Ishikawa (cell line): ENCODE data around the gene BIN1.

Experiments
- CEBPB ChIP-seq: IDR thresholded peaks from 2 replicates; pipeline ENCODE4 v1.6.1; 2012
- CREB1 ChIP-seq: IDR thresholded peaks from 2 replicates; pipeline ENCODE4 v1.6.1; 2012; ENCODE audit warnings: low read depth
- EGR1 ChIP-seq: IDR thresholded peaks from 2 replicates; pipeline ENCODE4 v1.6.1; 2012
- EP300 ChIP-seq: IDR thresholded peaks from 2 replicates; pipeline ENCODE4 v1.6.1; 2012; ENCODE audit warnings: borderline replicate concordance
- FOXM1 ChIP-seq: IDR thresholded peaks from 2 replicates; pipeline ENCODE4 v1.6.1; 2012; ENCODE audit warnings: low read depth, borderline replicate concordance
- NFIC ChIP-seq: IDR thresholded peaks from 2 replicates; pipeline ENCODE4 v1.6.1; 2012
- RAD21 ChIP-seq: IDR thresholded peaks from 2 replicates; pipeline ENCODE4 v1.6.1; 2012; ENCODE audit warnings: low read depth
- TAF1 ChIP-seq: IDR thresholded peaks from 2 replicates; pipeline ENCODE4 v1.6.1; 2012; ENCODE audit warnings: low read depth, mild to moderate bottlenecking
- TCF12 ChIP-seq: IDR thresholded peaks from 2 replicates; pipeline ENCODE4 v1.6.1; 2012; ENCODE audit warnings: low read depth
- TEAD4 ChIP-seq: IDR thresholded peaks from 2 replicates; pipeline ENCODE4 v1.6.1; 2012
- YY1 ChIP-seq: IDR thresholded peaks from 2 replicates; pipeline ENCODE4 v1.6.1; 2012; ENCODE audit warnings: low read depth
- ZBTB7A ChIP-seq: IDR thresholded peaks from 2 replicates; pipeline ENCODE4 v1.6.1; 2012; ENCODE audit warnings: low read depth
- TF ChIP-seq, protein P1 (sequence below): IDR thresholded peaks from 2 replicates; pipeline ENCODE4 v1.6.1; 2012
- TF ChIP-seq, protein P2 (sequence below): IDR thresholded peaks from 2 replicates; pipeline ENCODE4 v1.6.1; 2012; ENCODE audit warnings: low read depth, mild to moderate bottlenecking
- TF ChIP-seq, protein P3 (sequence below): IDR thresholded peaks from 2 replicates; pipeline ENCODE4 v1.6.1; 2012

The BIN1 gene

DNA sequence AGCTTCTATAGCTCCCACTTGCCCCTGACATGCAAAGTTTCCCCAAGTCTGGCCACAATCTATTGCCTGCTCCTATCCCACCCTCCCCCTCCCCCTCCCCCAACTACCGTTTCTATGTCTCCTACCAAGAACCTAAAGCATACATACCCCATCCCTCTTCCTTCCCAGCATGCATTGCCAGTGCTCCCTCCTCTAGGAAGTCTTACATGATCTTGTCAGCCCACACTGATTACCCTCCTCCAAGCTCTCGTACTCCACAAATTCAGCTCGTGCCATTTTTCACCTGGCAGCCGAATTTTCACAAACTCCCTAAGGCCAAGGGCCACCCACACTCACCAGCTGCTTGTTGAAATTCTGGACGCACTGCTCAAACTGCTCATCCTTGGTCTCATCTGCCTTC lies 30.7 kb downstream of the BIN1 start:
- no peak for TF ChIP-seq FOXM1
- no peak for TF ChIP-seq RAD21
- no peak for TF ChIP-seq NFIC

DNA sequence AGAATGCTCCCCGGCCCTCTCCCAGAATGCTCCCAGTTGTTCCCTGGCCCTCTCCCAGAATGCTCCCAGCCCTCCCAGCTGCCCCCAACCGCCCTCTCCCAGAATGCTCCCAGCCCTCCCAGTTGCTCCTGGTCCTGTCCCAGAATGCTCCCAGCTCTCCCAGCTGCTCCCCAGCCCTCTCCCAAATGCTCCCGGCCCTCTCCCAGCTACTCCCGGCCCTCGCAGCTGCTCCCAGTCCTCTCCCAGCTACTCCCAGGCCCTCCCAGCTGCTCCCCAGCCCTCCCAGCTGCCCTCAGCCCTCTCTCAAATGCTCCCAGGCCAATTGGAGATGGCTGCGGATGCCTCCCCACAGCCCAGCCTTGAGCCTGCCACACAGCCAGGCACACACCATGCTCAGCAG lies 31.1 kb downstream of the BIN1 start:
- TF ChIP-seq RAD21 = no peak
- TF ChIP-seq EGR1 = no peak
- TF ChIP-seq, protein P1, sequence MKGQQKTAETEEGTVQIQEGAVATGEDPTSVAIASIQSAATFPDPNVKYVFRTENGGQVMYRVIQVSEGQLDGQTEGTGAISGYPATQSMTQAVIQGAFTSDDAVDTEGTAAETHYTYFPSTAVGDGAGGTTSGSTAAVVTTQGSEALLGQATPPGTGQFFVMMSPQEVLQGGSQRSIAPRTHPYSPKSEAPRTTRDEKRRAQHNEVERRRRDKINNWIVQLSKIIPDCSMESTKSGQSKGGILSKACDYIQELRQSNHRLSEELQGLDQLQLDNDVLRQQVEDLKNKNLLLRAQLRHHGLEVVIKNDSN = no peak
- TF ChIP-seq ZBTB7A = no peak

DNA sequence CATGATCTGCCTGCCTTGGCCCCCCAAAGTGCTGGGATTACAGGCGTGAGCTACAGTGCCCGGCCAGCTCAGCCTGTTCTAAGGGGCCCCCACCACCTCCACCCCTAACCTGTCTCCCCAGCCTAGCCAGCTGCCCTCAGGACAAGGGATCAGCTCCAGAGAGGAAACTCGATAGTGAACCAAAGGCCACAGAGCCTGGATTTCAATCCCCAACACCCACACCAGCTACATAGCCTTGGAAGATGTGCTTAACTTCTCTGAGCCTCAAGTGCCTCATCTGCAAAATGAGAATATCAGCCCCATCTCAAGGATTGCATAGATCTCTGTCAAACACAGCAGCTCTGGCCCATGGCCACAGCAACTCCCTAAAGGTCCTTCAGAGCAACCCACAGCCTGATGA lies 32.0 kb downstream of the BIN1 start:
- TF ChIP-seq, protein P2, sequence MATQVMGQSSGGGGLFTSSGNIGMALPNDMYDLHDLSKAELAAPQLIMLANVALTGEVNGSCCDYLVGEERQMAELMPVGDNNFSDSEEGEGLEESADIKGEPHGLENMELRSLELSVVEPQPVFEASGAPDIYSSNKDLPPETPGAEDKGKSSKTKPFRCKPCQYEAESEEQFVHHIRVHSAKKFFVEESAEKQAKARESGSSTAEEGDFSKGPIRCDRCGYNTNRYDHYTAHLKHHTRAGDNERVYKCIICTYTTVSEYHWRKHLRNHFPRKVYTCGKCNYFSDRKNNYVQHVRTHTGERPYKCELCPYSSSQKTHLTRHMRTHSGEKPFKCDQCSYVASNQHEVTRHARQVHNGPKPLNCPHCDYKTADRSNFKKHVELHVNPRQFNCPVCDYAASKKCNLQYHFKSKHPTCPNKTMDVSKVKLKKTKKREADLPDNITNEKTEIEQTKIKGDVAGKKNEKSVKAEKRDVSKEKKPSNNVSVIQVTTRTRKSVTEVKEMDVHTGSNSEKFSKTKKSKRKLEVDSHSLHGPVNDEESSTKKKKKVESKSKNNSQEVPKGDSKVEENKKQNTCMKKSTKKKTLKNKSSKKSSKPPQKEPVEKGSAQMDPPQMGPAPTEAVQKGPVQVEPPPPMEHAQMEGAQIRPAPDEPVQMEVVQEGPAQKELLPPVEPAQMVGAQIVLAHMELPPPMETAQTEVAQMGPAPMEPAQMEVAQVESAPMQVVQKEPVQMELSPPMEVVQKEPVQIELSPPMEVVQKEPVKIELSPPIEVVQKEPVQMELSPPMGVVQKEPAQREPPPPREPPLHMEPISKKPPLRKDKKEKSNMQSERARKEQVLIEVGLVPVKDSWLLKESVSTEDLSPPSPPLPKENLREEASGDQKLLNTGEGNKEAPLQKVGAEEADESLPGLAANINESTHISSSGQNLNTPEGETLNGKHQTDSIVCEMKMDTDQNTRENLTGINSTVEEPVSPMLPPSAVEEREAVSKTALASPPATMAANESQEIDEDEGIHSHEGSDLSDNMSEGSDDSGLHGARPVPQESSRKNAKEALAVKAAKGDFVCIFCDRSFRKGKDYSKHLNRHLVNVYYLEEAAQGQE = no peak
- TF ChIP-seq, protein P1 = no peak
- no peak for TF ChIP-seq EP300
- TF ChIP-seq EGR1 = no peak
- no peak for TF ChIP-seq TCF12
- no peak for TF ChIP-seq FOXM1
- no peak for TF ChIP-seq TEAD4
- TF ChIP-seq YY1 = no peak
- TF ChIP-seq ZBTB7A = no peak
- TF ChIP-seq NFIC = no peak
- no peak for TF ChIP-seq CREB1
- no peak for TF ChIP-seq RAD21
- no peak for TF ChIP-seq CEBPB
- TF ChIP-seq, protein P3, sequence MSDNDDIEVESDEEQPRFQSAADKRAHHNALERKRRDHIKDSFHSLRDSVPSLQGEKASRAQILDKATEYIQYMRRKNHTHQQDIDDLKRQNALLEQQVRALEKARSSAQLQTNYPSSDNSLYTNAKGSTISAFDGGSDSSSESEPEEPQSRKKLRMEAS = no peak

DNA sequence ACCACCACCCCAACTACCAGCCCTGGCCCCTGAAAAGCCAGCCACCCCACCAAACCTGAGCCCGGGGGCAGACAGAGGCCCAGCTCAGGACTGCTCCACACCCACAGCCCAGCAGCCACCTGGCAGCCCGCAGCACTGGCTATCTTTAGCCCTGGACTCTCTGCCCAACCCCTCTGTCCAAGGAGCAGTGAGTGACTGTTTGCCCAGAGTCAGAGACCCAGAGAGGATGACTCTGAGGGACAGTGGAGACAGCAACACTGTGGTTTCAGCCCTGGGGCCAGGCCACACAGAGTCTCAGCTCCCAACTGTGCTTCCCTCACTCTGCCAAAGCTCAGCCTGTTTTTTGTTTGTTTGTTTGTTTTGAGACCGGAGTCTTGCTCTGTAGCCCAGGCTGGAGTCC lies 32.6 kb downstream of the BIN1 start:
- TF ChIP-seq, protein P2 = no peak
- TF ChIP-seq TAF1 = no peak
- no peak for TF ChIP-seq CREB1
- TF ChIP-seq, protein P3 = no peak
- no peak for TF ChIP-seq FOXM1
- no peak for TF ChIP-seq EGR1
- TF ChIP-seq CEBPB = no peak
- TF ChIP-seq ZBTB7A = no peak
- TF ChIP-seq NFIC = no peak
- no peak for TF ChIP-seq YY1
- TF ChIP-seq TEAD4 = no peak
- TF ChIP-seq, protein P1 = no peak
- no peak for TF ChIP-seq TCF12
- TF ChIP-seq EP300 = no peak
- no peak for TF ChIP-seq RAD21

DNA sequence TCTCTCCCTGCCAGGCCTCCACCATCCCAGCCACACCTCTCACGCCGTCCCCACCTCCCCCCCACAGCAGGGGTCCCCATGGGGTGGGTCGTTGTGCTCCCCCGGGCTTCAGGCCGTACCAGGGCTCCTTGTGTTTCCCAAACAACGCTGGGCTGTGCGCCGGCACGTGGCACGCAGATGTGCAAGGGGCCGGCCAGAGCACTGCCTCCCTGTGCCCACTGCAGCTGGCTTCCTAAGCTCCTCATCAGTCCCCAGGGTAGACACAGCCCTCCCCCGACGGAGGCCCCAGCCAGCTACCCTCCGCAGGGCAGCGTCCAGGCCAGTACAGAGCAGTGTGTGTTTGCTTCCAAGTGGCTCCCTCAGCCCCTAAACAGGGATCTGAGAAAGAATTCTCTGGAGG lies 34.0 kb downstream of the BIN1 start:
- no peak for TF ChIP-seq TEAD4
- no peak for TF ChIP-seq RAD21
- no peak for TF ChIP-seq EGR1
- TF ChIP-seq TCF12 = no peak
- no peak for TF ChIP-seq YY1
- no peak for TF ChIP-seq ZBTB7A
- no peak for TF ChIP-seq CEBPB
- TF ChIP-seq CREB1 = no peak
- no peak for TF ChIP-seq TAF1
- TF ChIP-seq, protein P2 = no peak
- no peak for TF ChIP-seq FOXM1
- TF ChIP-seq, protein P1 = no peak
- TF ChIP-seq EP300 = no peak
- TF ChIP-seq, protein P3 = no peak
